Mucosa of descending colon (tissue), 3 donors: ENCODE data around the gene MT1HL1. TPM values are rescaled to one million over a fixed set of nuclear protein-coding genes. Genes with fewer than 3 reads are reported as not detected.

Experiments
- ATAC-seq: fragments of 200-7000 bp; cut with Tn5 transposase; one replicate; pipeline ENCODE4 v1.9.1; 2020; ENCODE audit warnings: mild to moderate bottlenecking, moderate library complexity
- DNase-seq, 3 donors: peaks; one replicate each; pipeline ENCODE4 v3.0.0-alpha.2; 2020
- H3K36me3 ChIP-seq: fragments of 200-600 bp; one replicate; pipeline ENCODE4 v1.8.0; 2021; ENCODE audit warnings: low read depth, mild to moderate bottlenecking
- H3K4me1 ChIP-seq: fragments of 200-600 bp; one replicate; pipeline ENCODE4 v1.8.0; 2021; ENCODE audit warnings: low read depth, mild to moderate bottlenecking
- H3K4me3 ChIP-seq: fragments of 200-600 bp; one replicate; pipeline ENCODE4 v1.8.0; 2021; ENCODE audit warnings: mild to moderate bottlenecking
- H3K9me3 ChIP-seq: fragments of 200-600 bp; one replicate; pipeline ENCODE4 v1.8.0; 2021; ENCODE audit warnings: mild to moderate bottlenecking
- intact Hi-C, 2 donors: fragments of 100-400 bp; cut with DNase I in 1 of 2; cut with micrococcal nuclease in 1 of 2; formaldehyde crosslinking; loops; one replicate each; pipeline versions ENCODE4 v1.11.0 to v1.11.1; 2022; cut with DNase I, micrococcal nuclease
- total RNA-seq, 3 donors: library from RNA; stranded (reverse); fragmentation: NEBNext Ultra II Directional in 2 of 3; extraction: Animal tissue kit (Norgen Biotek cat#: 25700) in 2 of 3; gene quantifications; one replicate each; pipeline versions ENCODE4 v1.2.1 to v1.2.4, GENCODE V29; 2021 to 2023
- TF ChIP-seq, protein P1 (sequence below): fragments of 200-600 bp; IDR thresholded peaks from one replicate; pipeline ENCODE4 v1.8.0; 2022; ENCODE audit warnings: antibody characterized with exemption, mild to moderate bottlenecking
- donor health status: DM: no; HTN: no; CAD: no; lungs with moderate emphysema.
- donor health status: DM: no; HTN: no; CAD: no.
- donor health status: DM: no; HTN: yes; CAD: no.

Gene MT1HL1
- total RNA-seq, 3 donors from 2014 or later: not detected

DNA sequence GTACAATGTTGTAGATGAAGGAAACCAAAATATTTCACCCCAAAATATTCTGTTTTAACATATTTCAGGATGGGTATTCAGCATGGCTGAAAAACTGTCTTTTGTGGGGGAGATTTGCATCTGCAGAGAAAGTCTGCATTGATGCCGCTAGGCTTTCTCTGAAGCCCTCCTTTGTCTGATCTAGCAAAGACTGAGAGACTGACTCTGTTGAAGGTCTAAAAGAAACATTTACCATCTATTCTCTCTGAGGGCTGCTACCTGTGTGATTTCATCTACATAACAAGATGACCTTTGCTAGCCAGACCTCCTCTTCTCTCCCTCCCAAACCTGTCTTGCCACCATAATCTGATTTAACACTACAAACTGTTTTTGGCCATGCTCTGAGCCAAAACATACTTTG is 12.4 kb upstream of the MT1HL1 start:
- intact Hi-C loops: no loop called here
- TF ChIP-seq, protein P1, sequence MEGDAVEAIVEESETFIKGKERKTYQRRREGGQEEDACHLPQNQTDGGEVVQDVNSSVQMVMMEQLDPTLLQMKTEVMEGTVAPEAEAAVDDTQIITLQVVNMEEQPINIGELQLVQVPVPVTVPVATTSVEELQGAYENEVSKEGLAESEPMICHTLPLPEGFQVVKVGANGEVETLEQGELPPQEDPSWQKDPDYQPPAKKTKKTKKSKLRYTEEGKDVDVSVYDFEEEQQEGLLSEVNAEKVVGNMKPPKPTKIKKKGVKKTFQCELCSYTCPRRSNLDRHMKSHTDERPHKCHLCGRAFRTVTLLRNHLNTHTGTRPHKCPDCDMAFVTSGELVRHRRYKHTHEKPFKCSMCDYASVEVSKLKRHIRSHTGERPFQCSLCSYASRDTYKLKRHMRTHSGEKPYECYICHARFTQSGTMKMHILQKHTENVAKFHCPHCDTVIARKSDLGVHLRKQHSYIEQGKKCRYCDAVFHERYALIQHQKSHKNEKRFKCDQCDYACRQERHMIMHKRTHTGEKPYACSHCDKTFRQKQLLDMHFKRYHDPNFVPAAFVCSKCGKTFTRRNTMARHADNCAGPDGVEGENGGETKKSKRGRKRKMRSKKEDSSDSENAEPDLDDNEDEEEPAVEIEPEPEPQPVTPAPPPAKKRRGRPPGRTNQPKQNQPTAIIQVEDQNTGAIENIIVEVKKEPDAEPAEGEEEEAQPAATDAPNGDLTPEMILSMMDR: no peak
- H3K4me3 ChIP-seq: no peak overlapping the region
- peaks cover 3% of the 10 kb centered on the region for H3K4me1 ChIP-seq
- no peak for ATAC-seq
- no peaks in the 10 kb centered on the region for H3K9me3 ChIP-seq
- H3K36me3 ChIP-seq: no peaks in the 10 kb centered on the region
- DNase-seq: no peak

DNA sequence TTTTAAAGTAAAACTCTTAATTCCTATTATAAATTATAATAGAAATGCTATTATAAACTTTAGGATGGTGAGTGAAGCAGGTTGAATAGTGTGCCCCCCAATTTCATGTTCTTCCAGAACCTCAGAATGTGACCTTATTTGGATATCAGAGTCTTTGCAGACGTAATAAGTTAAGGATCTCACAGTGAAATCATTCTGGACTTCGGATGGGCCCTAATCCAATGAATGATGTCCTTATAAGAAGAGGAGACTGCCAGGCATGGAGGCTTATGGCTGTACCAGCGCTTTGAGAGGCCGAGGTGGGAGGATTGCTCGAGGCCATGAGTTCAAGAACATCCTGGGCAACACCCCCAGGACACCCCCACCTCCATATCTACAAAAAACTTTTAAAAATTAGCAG is 9.4 kb upstream of the MT1HL1 start:
- Histone ChIP-seq H3K9me3 (no peaks in the 10 kb centered on the region), H3K4me1 (peaks cover 3% of the 10 kb centered on the region), H3K36me3 (no peaks in the 10 kb centered on the region), H3K4me3 (no peak overlapping the region)
- DNase-seq (no peak), ATAC-seq (no peak)
- TF ChIP-seq, protein P1: no peak
- intact Hi-C loops: no loop called here

DNA sequence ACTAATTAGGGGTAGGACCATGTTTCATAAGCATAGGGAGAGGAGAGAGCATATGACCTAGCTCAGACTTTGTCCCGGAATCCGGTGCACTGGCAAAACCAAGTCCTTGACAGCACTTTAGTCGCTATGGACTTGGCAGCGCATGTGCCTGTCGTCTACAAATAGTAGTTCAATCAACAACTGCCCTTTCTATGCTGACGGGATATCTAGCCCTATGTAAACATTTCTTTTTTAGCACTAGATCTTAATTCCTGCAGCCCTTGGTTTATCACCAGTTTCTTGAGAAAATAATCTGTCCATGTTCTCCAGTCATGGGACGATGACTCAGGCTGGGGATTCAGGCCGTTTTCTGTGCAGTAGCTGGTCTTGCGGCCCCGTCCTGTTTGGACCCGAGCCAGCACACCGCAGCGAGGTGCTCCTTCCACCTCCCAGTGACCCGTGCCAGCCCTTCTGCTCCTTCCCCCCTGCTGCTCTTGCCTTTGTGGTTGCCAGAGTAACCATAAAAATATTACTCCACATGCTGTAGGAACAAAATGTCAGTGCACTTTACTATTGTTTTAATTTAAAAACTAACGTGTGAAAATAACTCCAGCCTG is 8.6 kb upstream of the MT1HL1 start:
- TF ChIP-seq, protein P1: no peak
- DNase-seq (peak; percentile 35 to 61 (median 59)), ATAC-seq (peak; percentile 90)
- H3K4me3 ChIP-seq: no peak overlapping the region
- intact Hi-C loops: no loop called here
- H3K36me3 ChIP-seq: no peaks in the 10 kb centered on the region
- H3K9me3 ChIP-seq: no peaks in the 10 kb centered on the region
- peaks cover 3% of the 10 kb centered on the region for H3K4me1 ChIP-seq

DNA sequence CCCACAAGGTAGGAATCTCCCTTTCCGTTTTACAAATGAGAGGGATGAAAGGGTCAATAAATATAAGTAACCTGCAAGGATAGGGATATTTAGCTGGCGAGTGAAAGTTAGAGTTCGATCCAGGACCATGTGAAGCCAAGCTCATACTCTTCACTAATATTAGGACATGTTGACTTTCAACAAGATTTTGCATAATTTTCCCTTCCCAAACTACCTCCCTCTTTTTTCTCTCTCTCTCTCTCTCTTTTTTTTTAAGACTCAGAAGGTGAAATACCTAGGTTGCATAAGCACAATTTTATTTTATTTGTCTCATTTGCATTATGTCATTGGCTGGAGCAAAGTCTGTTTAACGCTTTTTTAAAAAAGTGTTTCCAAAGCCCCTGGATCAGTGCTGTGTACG is 8.1 kb upstream of the MT1HL1 start:
- DNase-seq (no peak), ATAC-seq (no peak)
- intact Hi-C loops: no loop called here
- peaks cover 3% of the 10 kb centered on the region for H3K4me1 ChIP-seq
- no peaks in the 10 kb centered on the region for H3K36me3 ChIP-seq
- no peaks in the 10 kb centered on the region for H3K9me3 ChIP-seq
- TF ChIP-seq, protein P1: no peak
- H3K4me3 ChIP-seq: no peak overlapping the region

DNA sequence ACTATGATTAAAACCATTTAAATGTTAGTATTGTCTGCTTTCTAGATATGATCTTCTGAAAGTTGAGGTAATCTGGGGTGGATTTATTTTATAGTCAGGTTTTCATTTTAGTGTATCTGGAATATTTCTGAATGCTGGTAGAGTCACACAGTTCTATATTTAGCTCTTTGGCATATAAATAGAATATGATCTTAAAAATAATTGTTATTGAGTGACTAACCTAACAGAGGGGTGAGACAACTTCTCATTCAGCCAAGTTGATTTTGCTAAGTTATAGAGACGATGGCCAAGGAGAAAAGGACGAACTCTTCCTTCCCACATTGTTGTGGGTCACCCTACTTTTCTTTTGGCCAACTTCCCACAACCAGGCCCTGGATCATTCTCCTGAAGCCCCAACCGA is 7.2 kb upstream of the MT1HL1 start:
- intact Hi-C loops: no loop called here
- Histone ChIP-seq H3K4me3 (no peak overlapping the region), H3K4me1 (peaks cover 3% of the 10 kb centered on the region), H3K9me3 (no peaks in the 10 kb centered on the region), H3K36me3 (no peaks in the 10 kb centered on the region)
- DNase-seq: no peak
- no peak for ATAC-seq
- TF ChIP-seq, protein P1: no peak

DNA sequence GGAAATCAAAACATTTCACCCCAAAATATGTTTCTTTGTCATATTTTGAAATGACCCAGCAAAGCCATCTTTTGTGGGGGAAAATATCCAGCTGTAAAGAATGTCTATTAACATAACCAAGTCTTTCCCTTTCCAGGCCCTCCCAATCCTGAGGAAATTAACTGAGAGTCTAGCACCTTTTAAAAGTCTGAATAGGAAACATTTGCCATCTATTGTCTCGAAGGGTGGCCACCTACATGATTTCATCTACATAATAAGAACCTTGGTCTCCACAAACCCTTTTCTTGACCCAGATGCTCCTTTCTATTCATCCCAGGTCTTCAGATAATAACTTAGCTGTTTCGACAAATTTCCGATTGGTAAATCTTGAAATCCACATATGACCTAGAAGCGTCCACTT is 5.4 kb upstream of the MT1HL1 start:
- H3K9me3 ChIP-seq: no peaks in the 10 kb centered on the region
- DNase-seq (no peak), ATAC-seq (no peak)
- no peaks in the 10 kb centered on the region for H3K36me3 ChIP-seq
- H3K4me1 ChIP-seq: peaks cover 3% of the 10 kb centered on the region
- TF ChIP-seq, protein P1: no peak
- intact Hi-C loops: no loop called here
- no peak overlapping the region for H3K4me3 ChIP-seq
